ENCODE results near the gene MPIG6B.

Gene MPIG6B

DNA sequence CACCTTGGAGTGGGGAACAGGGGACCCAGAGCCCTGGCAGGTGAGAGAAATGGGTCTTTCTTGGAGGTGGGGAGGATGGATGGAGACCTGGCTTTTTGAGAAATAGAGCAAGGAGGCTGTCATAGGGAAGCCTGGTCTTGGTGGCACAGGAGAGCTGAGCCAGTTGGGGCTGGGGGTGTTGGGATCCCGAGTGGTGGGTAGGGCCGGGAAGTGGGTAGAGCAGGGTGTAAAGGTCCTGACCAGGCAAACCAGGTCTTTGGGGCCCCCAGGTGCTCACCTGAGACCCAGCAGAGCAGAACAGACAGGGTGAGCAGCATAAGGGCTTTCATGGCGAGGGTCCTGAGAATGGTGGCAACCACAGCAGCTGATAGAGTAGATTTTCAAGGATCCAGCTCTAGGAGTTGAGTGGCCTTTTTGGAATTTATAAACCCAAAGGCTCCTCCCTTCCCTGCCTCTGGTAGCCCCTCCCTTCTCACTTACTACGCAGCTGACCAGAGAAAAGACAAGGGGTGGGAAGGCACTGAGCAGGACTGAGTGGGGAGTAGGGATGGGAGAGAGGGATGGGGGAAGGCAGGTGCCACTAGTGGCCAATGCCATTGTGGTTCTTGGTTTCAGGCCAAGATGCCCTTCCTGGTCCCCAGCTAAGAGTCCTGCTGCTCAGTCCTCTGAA, 1.7 kb upstream of the MPIG6B start, which contains the start of gene LY6G6C:
Gene LY6G6C (minus strand): TSS at position 396 of the 670 bp plus-strand sequence. CDS start 67 bp downstream, at position 329.
- DNase-seq (ENCODE audit: low read depth in 2 of 2): no peak

DNA sequence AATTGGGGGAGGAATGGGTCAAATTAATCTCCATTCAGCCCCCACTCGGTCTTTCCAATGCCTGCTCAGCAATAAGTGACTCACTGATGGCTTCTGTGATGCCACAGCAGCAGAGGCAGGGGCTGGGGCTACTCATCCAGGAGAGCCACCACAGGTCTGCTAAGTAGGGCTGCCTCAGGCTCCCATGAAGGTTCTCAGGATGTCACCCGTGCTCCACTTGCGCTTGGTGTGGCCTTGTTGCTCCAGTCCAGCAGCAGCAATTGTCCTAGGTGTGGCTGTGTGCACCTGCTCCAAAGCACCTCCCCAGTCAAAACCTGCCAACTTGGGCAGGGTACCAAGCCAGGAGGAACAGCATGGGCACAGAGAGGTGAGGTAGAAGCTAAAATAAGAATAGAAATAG, 1.0 kb upstream of the MPIG6B start:
- no peak for DNase-seq (ENCODE audit: low read depth in 2 of 2)

DNA sequence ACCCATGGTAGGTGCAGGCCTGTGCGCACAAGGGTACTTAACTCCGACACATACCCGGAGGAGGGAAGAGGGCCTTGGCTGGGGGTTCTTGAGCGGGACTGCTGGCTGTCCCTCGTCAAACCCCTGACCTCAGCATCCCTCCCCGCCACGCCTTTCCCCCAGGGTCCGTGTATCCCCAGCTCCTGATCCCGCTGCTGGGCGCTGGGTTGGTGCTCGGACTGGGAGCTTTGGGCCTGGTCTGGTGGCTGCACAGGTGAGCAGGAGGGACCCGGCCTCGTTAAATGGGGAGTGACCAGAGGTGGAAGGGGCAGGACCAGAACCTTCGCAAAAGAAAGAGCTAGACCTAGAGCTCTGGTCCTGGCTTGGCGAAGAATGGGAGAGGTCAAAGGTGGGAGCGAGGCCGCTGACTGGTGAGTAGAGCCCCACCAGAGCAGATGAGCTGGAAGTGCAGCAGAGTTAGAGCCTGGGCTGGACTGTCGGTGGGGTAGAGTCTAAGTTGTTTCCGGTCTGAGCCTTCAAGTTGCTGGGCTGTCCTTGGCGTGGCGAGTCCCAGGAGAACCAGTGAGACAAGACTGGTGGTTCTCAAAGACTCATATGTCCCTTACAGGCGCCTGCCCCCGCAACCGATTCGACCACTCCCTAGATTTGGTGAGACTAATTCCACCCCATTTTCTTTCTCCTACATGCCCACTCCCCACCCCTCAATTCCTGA, 963 bp downstream of the MPIG6B start:
- no peak for DNase-seq (ENCODE audit: low read depth in 2 of 2)

DNA sequence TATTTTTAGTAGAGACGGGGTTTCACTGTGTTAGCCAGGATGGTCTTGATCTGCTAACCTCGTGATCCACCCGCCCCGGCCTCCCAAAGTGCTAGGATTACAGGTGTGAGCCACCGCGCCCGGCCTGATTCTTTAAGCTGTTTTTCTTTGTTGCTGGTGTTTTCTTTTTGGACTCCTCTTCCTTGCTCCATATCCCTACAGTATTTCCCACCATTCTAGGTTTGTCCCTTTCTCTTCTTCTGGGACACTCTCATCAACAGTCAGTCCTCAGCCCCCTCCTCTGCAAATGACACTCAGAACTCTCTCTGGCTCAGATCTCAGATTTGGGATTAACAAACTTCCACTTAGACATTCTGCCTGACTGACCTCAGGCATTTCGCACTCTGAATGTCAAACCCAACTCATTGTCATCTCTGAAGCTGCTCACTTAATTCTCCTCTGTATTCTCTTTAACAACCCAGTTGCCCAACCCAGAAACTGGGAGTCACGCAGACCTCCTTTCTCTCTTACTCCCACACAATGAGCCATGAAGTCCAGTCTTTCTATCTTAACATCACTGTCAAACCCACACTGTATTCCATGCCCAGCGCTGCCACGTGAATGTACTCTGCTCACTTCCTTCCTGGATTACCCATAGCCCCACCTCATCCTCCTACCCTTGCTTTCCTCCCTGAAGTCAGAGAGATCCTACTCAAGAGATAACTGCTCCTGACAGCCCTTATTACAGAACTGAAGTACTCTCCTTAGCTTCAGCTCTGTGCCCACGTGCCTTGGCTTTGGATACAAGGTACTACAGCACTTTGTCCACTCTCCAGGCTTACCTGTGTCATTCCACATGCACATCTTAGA, 2.6 kb downstream of the MPIG6B start:
- DNase-seq (ENCODE audit: low read depth in 2 of 2): no peak

DNA sequence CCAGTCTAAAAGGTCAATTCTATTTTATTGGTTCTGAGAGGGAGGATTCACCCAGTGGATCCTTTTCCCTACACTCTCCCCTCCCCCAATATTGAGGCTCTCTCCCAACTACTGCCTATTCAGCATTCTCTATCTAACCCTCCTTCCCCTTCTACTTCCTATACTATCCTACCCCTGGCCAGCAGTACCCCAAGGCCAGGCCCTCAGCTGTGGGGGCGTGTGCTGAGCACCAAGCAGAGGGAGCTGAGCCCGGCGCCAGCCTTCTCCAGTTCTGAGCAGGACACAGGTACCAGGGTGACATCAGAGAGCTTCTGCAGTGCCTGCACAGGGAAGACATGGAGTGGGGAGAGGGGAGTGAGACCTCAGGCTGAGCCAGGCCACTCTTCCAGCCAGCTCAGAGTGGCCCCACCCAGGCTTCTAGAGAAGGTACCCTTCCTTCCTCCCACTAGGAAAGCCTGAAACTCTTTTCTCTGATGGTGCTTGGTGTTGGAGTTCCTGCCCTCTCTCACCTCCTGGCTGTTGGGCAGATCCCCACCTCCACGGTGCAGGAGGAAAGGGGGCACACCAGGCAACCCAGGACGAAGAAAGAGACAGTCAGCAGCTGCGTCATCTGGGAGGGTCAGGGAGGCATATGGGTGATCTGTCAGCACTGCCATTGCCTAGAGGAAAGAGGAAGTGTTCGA, 4.0 kb downstream of the MPIG6B start:
- no peak for DNase-seq (ENCODE audit: low read depth in 2 of 2)

DNA sequence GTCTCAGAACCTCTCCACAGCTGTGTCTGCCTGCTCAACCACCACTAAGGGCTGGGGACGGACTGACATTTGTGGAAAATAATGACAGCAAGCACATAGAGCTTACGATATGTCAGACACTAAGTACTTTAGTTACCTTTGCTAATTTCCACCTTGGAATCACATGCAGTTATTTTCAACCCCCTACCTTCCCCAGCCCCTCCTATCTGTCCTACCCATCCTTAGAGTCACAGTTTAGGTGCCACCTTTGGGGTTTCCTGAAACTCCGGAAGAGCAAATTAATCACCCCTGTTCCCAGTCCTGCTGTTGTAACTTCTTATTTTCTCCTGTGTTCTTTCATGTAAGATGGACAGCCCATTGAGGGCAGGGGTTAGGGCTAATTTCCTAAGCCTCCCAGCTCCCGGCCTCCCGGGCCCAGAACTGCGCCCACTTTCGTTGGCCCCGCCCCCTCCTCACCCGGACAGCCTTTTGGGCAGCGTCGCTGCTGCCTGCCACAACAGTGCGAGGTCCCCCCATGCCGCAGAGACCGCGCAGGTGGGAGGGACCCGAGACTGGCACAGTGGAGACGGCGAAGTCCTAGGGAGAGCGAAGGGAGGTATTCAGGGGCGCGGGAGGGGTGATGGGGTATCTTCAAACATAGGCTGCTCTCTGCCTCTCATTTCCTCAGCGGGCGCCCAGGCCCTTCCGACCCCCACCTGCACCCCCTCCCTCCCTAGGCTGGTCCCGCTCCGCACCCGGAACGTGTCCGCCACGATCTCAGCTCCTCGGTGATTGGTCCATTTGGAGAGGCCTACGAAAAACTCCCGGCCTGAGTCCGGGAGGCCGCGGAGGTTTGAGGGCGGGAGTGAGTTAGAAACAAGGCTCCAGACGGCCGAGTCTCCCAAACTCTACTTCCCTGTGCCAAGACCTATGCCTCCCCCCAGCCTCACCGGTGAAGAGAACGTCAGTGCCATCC, 4.8 kb downstream of the MPIG6B start:
- no peak for DNase-seq (ENCODE audit: low read depth in 2 of 2)

DNA sequence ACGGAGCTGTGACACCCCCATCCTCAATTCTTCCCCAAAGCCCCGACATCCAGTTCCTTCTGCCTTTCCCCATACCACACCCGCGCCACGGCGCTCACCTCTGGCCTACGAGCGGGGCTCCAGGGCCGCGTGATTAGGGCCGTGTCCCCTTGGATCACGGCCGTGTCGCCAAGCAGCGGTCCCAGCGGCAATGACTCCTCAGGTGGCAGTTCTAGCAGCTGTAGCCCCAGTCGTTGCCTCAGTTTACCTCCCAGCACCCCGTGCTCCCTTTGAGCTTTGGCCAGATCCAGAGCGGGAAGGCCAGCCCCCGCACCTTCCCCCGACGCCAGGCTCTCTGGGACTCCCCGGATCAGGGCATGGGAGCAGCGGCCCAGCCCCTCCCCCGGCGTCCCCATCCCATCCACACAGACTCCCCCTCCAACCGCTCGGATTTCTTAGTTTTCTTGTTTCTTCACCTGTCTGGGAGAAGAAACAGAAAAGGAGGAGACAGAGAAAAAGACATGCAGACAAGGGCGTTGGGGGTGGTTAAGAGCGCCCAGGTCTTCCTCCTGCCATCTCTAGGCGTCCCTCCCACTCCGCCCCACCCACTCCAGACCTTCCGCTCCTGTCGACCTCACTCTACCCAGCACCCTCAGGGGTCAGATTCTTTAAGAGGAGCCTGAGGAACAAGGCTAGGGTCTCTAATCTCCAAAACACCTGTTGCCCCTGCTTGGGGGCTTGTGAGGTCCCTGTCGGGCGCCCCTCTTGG, 5.8 kb downstream of the MPIG6B start, which contains the start of gene DDAH2:
Gene DDAH2 (minus strand): TSS at position 533 of the 748 bp plus-strand sequence. CDS start 138 bp downstream, at position 395.
- DNase-seq (ENCODE audit: low read depth in 2 of 2): no peak

DNA sequence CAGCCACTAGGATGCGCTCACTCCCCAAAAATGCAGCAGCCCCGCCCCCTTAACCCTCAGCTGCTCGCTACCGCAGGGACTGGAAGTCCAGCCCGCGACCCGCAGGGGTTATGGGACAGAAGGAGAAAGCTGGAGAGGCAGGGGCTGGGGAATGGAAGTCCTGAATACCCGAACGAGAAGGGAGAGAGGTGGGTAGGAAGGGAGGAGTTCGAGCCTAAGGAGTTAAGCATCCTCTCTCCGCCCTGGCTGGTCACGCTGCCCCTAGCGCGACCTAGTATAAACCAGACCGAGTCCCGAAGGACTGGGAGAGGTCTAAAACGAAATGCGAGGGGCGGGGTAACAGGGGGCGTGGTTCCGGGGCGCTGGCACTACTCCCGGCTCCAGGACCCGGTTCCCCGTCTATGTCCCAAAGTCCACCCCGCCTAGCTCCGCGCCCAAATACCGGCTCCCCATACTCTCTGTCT, 6.4 kb downstream of the MPIG6B start:
- peak; percentile 69 to 70 for DNase-seq (ENCODE audit: low read depth in 2 of 2)

DNA sequence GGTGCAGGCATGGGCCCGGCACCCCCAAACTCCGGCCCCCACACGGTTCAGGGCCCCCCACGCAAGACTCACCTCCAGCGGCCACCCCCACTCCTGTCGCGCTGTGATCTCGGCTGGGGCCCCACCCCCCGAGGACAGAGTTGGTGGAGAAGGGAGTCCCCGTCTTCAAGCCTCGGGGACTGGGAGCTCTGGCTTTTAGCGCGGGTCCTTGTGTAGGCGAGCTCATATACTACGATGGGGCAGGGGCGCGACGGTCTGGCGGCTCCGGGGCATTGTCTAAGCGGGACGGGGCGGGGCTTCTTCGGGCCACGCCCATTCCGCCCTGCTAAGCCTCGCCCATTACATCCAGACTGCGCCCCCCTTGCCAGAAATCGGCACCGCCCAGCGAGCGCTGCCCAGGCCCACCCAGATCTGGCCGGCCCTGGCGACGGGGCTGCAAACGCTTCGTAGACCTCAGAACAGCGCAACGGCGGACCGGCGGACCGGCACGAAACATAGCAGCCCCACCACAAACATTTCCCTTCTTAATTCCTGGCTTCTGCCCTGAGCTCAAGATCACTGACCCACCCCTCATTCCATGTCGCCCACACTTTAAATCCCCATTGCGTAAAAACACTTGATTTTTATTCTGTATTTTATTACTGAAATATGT, 6.9 kb downstream of the MPIG6B start:
- DNase-seq (ENCODE audit: low read depth in 2 of 2): peak; percentile 39 to 61

DNA sequence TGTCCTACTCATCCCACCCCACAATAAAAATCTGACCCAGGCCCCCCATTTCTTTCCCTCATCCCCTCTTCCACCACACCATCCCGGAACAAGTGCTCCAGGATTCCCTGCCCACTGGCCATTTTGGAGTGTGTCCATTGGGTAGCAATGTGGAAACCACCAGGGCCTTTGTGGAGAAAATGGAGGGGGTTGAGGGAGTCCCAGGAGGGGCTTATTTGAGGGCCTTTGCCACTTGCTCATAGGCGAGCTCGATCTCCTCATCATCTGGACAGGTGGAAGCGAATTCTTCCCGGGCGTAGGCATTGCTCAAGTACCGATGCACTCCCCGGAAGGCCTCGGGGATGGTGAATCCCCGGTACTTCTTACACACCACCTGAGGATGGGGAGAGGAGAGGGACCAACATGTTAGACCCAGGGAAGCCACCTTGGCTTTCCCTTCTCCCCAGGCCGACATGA, 7.5 kb downstream of the MPIG6B start:
- DNase-seq (ENCODE audit: low read depth in 2 of 2): no peak

DNA sequence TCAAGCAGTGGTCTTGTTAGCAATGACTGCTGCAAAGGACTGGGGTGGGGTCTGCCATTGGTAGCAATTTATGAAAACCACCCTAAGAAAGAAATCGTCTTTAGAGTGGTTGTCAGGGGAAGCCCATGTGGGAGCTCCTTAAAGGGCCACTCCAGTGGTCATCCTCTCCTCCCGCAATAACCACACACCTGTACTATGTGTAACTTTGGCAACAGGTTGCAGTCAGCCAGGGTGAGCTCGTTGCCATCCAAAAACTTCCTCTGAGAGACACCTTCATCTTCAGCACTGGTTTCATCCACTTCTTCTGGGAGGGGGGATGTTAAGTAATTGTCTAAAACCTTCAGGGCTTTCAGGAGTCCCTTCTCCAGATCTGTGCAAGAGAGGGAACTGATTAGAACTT, 8.9 kb downstream of the MPIG6B start:
- no peak for DNase-seq (ENCODE audit: low read depth in 2 of 2)

DNA sequence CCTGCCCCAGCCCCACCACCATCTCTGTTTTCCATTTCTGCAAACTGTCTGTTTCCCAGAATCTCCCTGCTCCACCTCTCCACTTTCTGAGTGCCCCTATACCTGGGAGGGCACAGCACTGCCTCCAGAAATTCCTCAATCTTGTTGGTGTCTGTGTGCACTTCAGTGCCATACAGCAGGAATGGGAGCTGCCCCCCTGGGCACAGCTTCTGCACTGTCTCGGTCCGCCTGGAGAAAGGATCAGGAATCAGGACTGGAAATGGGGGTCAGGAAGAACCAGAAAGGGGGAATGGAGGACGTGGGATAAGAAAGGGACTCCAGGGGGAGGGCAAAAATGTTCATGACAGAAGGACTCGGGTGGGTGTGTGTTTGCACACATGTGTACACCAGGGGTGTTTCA, 10.6 kb downstream of the MPIG6B start:
- DNase-seq (ENCODE audit: low read depth in 2 of 2): no peak

DNA sequence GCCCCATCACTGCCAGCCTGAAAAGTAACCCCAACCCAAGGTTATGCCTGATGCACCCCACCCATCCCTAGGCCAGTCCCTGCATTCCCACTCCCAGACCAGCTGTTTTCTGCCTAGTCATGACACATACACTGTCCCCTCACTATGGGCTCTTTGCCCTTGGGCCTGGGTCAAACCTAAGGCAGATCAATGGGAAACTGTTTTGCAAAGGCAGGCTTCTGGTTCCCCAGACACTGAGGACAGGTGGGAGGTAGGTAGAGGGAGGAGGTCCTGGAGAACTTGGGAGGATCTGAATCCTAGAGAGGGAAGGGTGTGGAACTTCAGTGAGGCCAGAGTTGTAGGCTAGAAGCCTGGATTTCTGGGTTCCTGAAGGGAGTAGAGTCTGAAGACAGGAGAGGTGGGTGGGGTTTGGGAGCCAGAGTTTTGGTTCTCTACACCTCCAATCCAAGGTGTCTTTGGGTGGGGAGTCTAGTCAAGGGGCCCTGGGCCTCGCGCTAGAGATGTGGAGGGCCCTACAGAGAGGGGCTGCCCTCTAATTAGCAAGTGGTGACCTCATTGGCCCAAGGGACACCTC, 11.2 kb downstream of the MPIG6B start:
- no peak for DNase-seq (ENCODE audit: low read depth in 2 of 2)

DNA sequence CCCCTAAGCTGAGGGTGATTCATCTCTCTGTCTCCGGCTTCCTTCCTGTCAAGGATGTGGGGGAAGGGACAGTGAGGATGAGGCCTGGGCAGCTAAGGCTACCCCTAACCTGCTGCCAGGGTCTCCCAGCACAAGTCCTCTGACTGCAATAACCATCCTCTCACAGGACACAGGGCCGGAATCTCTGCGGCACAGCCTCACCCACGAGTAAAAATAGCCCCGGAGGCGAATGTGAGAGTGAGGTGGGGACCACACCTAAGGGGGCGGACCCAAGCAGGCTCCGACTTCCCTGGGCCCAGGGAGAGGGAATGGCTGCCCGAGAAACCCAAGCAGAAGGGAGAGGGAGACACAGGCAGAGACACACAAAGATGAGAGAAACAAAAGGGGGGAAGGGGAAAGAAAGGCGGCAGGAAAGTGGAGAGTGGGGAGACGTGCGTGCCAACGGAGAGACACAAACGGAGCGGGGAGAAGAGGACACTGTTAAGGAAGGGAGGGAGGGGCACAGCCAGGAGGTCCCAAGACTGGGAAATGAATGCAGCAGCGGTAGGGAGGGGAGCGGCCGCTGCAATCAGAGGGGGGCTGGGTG, 11.7 kb downstream of the MPIG6B start:
- DNase-seq (ENCODE audit: low read depth in 2 of 2): peak; percentile 45 to 51

DNA sequence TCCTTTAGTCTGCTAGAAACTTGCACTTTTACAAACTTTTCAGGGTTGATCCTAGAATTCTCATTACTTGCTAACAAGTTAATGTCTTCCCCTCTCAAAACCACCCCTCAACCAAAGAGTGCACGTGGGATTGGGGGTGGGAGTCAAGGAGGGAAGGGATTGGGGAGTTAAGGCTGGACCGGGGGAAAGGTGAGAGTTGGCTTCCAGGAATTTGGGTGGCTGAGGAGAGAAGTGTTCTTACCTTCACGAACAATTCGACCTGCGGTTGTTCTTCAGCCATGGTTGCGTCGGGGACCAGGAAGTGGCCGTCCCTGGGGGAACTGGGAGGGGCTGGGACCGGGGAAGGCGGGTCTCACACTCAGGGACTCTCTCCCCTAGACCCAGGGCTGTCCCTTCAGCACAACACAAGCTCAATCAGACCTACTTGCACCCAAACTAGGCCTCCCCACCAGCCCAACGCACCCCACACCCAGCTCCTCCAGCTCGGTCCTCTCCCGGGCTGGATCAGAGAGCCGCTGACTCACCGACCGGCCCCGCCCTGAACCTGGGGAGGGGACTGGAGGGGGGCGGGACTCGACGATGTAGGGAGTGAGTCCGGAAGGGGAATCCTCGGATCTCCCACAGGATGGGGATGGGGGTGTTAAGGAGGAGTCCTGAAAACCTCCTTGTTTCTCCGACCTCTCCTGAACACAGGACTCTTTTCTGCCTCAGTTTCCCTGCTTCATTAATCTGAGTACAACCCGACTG, 13.0 kb downstream of the MPIG6B start, which contains the start of gene CLIC1:
Gene CLIC1 (minus strand): TSS at position 510 of the 747 bp plus-strand sequence. CDS start 230 bp downstream, at position 280.
- DNase-seq (ENCODE audit: low read depth in 2 of 2): peak; percentile 61 to 70

DNA sequence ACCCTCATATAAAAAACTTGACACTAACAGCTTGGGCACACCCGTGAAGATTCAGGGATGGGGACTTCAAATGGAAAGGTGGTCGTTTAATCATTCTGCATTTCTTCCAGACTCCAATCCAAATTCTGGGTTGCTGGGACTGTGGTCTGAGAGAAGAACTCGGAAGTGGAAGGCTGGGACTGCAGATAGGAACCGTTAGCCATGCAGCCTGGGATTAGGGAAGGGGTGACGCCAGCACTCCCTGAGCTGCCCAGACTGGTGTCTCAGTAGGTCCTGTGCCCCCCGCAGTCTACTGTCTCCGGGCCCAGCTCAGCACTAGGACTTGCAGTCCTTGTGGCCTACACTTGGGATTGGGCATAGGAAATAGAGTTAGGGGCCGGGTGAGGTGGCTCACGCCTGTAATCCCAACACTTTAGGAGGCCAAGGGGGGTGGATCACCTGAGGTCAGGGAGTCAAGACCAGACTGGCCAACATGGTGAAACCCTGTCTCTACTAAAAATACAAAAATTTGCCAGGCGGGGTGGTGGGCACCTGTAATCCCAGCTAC, 13.7 kb downstream of the MPIG6B start:
- DNase-seq (ENCODE audit: low read depth in 2 of 2): no peak

DNA sequence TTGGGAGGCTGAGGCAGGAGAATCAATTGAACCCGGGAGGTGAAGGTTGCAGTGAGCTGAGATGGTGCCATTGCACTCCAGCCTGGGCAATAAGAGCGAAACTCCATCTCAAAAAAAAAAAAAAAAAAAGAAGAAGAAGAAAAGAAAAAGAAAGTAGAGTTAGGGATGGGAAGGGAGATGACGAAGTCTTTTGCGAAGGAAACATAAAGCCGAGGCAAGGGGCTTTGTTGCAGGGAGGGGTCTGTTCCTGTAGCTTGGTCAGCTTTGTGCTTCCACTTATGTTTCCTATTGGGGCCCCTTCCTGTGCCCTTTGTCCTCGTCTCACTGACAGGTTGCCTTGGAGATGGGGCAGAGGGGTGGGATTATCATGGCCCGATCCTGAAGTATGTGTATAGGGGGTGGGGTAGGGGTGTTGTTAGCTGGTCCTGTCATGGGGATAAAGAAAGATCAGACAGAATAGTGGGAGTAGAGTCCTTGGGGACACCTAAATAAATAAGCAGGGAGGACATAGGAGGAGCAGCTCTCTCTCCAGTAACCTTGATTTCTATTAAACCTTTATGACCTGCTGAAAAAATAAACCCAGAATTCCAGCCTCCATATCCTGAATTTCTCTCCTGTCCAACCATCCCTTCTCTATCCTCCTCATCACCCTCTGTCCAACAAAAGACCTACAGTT, 14.3 kb downstream of the MPIG6B start:
- DNase-seq (ENCODE audit: low read depth in 2 of 2): no peak

Measured in stimulated activated CD8-positive, alpha-beta memory T cell treated with anti-CD3 and anti-CD28 coated beads, Interleukin-7, amount 100 ng/mL, for 4 hours (primary cell).